Activated CD8-positive, alpha-beta T cell treated with anti-CD3 and anti-CD28 coated beads, Interleukin-2, amount 10 ng/mL, durations not matched to agents 7 days and 5 days (primary cell): ENCODE results near the gene SNTB2. TPM values are rescaled to one million over a fixed set of nuclear protein-coding genes. Genes with fewer than 3 reads are reported as not detected.

Experiments
- ATAC-seq: fragments of 150-1000 bp; cut with Tn5 transposase; one replicate; pipeline ENCODE4 v1.10.0; 2021; ENCODE audit warnings: moderate library complexity
- CTCF ChIA-PET: fragments of 350-600 bp; sonication (Branson Sonifier 250); formaldehyde crosslinking; loops from one replicate; lab custom pipeline; 2021; ENCODE audit warnings: antibody characterized with exemption; lab: Charles Lee
- POLR2A ChIA-PET: fragments of 350-600 bp; sonication (Branson Sonifier 250); formaldehyde crosslinking; loops from one replicate; lab custom pipeline; 2021; ENCODE audit warnings: antibody characterized with exemption; lab: Charles Lee
- DNase-seq: peaks from one replicate; pipeline ENCODE4 v3.0.0-alpha.2; 2020
- H3K27ac Mint-ChIP-seq: one replicate; pipeline ENCODE4 v1.8.0; 2021; ENCODE audit warnings: mild to moderate bottlenecking, mixed read lengths
- H3K27me3 Mint-ChIP-seq: one replicate; pipeline ENCODE4 v1.8.0; 2021; ENCODE audit warnings: low read depth, mixed read lengths
- H3K36me3 Mint-ChIP-seq: one replicate; pipeline ENCODE4 v1.8.0; 2021; ENCODE audit warnings: low read depth, mixed read lengths
- H3K4me1 Mint-ChIP-seq: one replicate; pipeline ENCODE4 v1.8.0; 2021; ENCODE audit warnings: low read depth, mixed read lengths
- H3K4me3 Mint-ChIP-seq: one replicate; pipeline ENCODE4 v1.8.0; 2021; ENCODE audit warnings: mild to moderate bottlenecking, mixed read lengths
- H3K9me3 Mint-ChIP-seq: one replicate; pipeline ENCODE4 v1.8.0; 2022; ENCODE audit warnings: mixed read lengths; ENCODE audit not compliant: insufficient read depth
- total RNA-seq, 2 experiments: library from RNA; stranded (reverse); gene quantifications; one replicate each; pipeline ENCODE4 v1.2.3, GENCODE V29; 2021

Gene SNTB2
- total RNA-seq, 2 experiments from 2014 or later: 24.3 to 25.5 TPM

DNA sequence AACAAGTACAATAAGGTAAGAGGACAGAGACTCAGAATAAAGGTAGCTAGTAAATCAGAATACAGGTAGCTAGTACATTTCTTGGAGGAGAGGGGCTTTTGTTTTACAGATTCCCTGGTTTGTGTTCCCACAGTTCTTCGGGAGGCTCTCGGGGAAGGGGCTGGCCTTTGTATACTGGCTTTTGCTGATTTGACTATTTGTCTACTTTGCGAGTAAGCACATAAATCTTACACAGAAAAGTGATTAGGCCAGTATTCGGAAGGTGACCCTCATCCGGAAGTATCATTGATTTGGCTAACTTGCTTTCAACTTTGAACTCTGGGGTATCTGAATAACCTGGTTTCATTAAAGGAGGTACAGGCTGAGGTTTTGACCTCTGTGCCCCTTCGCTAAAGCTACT lies 21.4 kb upstream of the SNTB2 start:
- CTCF ChIA-PET: interaction anchor here (0.8 to 5.8 kb wide), 9 partner anchors 8 to 123 kb away, joined by 3 to 39 read pairs (median 10); partner anchors contain the start of gene SNTB2
- POLR2A ChIA-PET: interaction anchor here (0.6 to 1.4 kb wide), 3 partner anchors 9 to 36 kb away, joined by 3 to 4 read pairs (median 3); partner anchors contain the start of genes CHTF8 and UTP4
- Mint-ChIP-seq H3K27me3 (no peaks in the 10 kb centered on the region), H3K4me3 (no peak overlapping the region), H3K27ac (no peak overlapping the region), H3K4me1 (peaks cover 27% of the 10 kb centered on the region), H3K9me3 (no peaks in the 10 kb centered on the region), H3K36me3 (peaks cover 54% of the 10 kb centered on the region)
- no peak for DNase-seq
- no peak for ATAC-seq

DNA sequence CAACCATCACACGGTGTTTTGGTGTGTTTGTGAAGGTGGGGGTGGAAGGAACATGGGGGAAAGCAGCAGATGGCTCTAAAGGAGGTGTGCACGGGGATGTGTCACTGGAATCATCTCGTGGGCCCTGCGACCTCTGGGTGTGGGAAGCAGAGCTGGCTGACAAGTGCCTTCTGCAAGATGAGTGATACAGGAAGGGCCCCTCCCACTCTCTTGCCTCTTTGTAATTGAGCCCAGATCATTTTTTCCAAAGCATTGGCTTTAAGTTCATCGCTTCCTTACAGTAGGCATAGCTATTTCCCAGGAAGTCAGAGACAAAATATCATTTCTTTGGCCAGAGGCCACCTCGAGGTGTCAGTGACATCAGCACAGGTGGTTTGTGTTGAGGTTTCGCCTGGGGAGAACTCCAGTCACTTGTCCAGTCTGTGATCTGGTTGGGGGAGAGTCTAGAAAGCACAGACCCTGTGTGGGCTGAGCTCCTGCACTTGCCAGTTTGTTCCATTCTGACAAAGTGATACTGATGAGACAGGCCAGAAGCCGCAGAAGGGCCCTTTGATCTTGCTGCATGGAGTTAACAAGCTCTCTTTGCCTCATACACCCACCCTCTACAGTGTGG lies 20.6 kb upstream of the SNTB2 start:
- Mint-ChIP-seq H3K4me3 (no peak overlapping the region), H3K36me3 (peaks cover 52% of the 10 kb centered on the region), H3K27me3 (no peaks in the 10 kb centered on the region), H3K9me3 (no peaks in the 10 kb centered on the region), H3K27ac (peak overlapping the region; percentile 78), H3K4me1 (peaks cover 27% of the 10 kb centered on the region)
- ChIA-PET CTCF (interaction anchor here (0.8 to 5.8 kb wide), 13 partner anchors 9 to 163 kb away, joined by 3 to 39 read pairs (median 4); partner anchors contain the start of genes PDF and SNTB2), POLR2A (interaction anchor here (0.6 to 1.4 kb wide), 4 partner anchors 9 to 37 kb away, joined by 3 to 6 read pairs (median 4); partner anchors contain the start of genes CHTF8, SNTB2 and UTP4)
- DNase-seq (peak; percentile 67), ATAC-seq (peak; percentile 96)

DNA sequence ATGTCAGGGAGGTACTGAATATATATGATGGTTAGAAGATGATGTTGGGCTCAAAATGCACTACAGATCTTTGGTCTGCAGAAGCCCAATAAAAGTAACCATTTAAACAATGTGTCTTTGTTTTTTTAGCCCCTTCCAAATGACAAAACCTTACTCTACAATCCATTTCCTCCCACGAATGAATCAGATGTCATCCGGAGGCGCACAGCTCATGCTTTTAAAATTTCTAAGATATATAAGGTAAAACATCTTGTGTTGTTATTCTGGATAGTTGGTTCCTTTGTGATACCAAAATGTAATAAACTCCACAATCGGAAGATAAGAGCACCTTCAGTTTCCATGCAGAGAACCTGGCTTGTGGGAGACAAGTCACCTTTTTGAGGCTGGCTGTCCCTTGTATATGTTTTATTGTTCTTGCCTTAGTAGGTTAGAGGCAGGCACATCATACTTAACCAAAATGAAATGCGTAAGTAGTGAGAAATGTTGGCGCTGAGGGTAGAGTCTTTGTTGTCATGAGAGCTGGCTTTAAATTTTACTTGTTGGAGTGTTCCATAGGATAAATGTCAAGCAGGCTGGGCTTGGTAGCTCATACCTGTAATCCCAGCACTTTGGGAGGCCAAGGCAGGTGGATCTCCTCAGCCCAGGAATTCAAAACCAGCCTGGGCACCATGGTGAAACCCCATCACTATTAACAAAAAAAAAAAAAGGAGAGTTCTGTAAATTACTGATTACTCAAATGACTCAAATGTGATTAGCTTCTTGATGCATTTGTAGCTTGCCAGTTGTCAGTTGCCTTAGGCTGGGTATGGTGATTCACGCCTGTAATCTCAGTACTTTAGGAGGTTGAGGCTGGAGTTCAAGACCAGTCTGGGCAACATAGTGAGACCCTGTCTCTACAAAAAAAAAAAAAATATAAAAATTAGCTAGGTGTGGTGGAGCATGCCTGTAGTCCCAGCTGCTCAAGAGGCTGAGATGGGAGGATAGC lies 19.7 kb upstream of the SNTB2 start:
- ChIA-PET POLR2A (interaction anchor here (0.6 to 1.3 kb wide), 2 partner anchors 10 to 19 kb away, joined by 3 to 6 read pairs; partner anchors contain the start of gene SNTB2), CTCF (interaction anchor here (0.8 to 5.8 kb wide), 13 partner anchors 10 to 162 kb away, joined by 3 to 39 read pairs (median 4); partner anchors contain the start of genes PDF and SNTB2)
- Mint-ChIP-seq H3K36me3 (peaks cover 51% of the 10 kb centered on the region), H3K4me3 (no peak overlapping the region), H3K9me3 (no peaks in the 10 kb centered on the region), H3K4me1 (peaks cover 27% of the 10 kb centered on the region), H3K27ac (peak overlapping the region; percentile 78), H3K27me3 (no peaks in the 10 kb centered on the region)
- ATAC-seq: no peak
- no peak for DNase-seq

DNA sequence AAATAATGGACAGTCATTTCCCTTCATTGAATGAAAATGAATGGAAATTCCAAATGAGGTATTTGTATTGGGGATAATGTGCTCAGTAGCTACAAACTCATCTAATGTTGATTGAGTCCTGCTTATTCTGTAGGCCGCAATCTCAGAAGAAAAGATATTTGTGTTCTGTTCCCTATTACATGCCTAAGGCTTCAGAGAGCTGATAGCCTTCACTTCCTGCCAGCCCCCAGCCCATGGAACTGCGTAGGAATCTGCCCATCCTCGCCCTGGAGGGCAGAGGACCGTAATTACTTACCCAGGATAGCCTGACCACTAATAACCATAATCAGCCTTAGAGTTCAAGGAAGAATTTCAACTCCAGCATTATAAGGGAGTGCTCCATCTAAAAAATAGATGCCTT lies 17.9 kb upstream of the SNTB2 start:
- no peak for ATAC-seq
- Mint-ChIP-seq H3K27ac (no peak overlapping the region), H3K27me3 (no peaks in the 10 kb centered on the region), H3K9me3 (no peaks in the 10 kb centered on the region), H3K4me1 (peaks cover 30% of the 10 kb centered on the region), H3K4me3 (no peak overlapping the region), H3K36me3 (peaks cover 41% of the 10 kb centered on the region)
- CTCF ChIA-PET: no interaction called here
- POLR2A ChIA-PET: interaction anchor here (0.5 kb wide), 1 partner anchor 159 kb away, joined by 3 read pairs; no protein-coding TSS in a partner anchor
- DNase-seq: no peak

DNA sequence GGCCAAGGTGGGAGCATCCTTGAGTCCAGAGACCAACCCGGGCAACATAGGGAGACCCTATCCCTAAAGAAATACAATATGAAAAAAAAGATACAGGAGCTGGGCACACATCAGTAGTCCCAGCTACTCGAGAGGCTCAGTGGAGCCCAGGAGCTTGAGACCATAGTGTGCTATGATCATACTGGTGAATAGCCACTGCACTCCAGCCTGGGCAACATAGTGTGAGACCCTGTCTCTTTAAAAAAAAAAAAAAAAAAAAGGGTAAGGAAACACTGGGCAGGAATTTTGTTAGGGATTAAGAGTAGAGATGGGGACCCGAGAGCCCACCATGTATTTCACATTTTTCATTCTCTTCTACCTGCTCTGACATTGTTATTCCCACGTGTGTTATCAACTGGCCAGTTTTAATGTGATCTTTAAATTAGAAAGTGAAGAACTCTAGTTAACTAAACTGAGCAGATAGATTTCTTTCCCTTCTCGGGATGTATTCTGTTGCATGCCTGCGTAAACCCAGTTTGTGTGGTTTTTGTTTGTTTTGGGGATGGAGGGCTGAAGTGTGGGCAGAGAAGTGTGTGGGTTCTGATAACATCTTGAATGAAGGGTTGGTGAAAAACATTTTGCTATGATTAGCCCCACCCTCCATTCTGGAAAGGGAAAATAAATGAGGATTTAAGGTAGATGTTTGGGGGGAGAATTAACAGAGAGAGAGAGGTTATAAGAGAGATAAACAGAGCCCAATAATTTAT lies 17.2 kb upstream of the SNTB2 start:
- Mint-ChIP-seq H3K9me3 (no peaks in the 10 kb centered on the region), H3K4me3 (no peak overlapping the region), H3K27me3 (no peaks in the 10 kb centered on the region), H3K4me1 (peaks cover 30% of the 10 kb centered on the region), H3K36me3 (peaks cover 39% of the 10 kb centered on the region), H3K27ac (peak overlapping the region; percentile 39)
- ATAC-seq (no peak), DNase-seq (no peak)
- ChIA-PET CTCF (no interaction called here), POLR2A (no interaction called here)

DNA sequence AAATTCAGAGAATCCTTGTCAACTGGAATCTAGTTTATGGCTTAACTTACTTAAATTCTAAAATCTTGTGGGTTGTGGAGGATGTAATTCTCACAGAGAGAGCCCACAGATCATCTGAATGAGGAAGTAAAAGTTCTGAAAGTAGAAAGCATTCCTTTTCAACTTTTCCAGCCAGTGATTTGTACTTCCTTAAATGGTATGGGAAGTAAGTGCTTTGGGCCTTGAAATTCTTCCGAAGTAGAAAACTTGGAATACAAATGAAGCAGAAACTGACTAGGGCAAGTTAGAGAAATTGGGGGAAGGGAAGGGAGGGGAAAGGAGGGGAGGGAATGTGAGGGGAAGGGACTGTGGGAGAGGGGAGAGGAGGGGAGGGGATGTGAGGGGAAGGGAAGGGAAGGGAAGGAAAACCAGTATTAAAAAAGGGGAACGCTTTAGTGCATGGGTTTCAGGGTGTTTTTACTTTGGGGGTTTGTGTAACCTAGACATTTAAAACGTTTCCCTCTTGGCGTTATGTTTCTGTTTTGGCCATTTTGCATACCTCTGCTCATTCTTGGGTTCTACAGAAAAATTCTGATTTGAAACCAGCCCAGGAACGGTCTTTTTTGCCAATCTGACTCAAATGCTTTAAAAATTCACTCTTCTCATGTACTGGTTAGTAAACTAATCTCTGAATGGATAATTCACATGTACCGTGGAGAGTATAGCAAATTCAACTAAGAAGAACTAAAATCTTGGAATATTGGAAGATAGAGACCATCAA lies 15.5 kb upstream of the SNTB2 start:
- Mint-ChIP-seq H3K9me3 (no peaks in the 10 kb centered on the region), H3K36me3 (peaks cover 30% of the 10 kb centered on the region), H3K4me3 (no peak overlapping the region), H3K4me1 (peaks cover 16% of the 10 kb centered on the region), H3K27me3 (no peaks in the 10 kb centered on the region), H3K27ac (no peak overlapping the region)
- CTCF ChIA-PET: no interaction called here
- DNase-seq (no peak), ATAC-seq (no peak)
- POLR2A ChIA-PET: no interaction called here

DNA sequence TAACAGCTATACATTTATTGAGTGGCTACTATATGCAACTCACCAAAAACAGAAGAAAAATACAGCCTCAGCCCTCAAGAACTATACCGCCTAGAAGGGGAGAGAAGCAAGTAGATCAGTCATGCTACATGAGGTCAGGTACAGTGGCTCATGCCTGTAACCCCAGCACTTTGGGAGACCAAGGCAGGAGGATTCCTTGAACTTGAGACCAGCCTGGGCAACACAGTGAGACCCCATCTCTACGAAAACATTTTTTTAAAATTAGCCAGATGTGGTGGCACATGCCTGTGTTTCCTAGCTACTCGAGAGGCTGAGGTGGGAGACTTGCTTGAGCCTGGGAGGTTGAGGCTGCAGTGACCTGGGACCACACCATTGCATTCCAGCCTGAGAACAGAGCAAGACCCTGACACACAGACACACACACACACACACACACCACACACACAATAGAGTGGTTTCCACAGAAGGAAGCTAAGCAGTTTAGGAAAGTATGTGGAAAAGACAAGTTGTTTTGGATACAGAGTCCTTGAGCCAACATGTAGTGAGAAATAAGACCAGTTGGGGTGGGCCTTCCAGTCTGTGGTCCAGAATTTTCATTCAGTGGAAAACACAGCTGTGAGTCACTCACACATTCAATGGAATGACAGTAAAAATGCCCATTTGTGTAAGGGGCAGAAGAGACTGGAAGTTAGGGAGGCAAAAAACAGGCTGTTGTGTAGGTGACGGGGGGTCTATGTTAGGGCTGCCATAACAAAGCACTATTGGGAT lies 10.7 kb upstream of the SNTB2 start:
- ATAC-seq: no peak
- no peak overlapping the region for H3K27ac Mint-ChIP-seq
- H3K4me1 Mint-ChIP-seq: peaks cover 6% of the 10 kb centered on the region
- no peak for DNase-seq
- H3K9me3 Mint-ChIP-seq: no peaks in the 10 kb centered on the region
- no peaks in the 10 kb centered on the region for H3K27me3 Mint-ChIP-seq
- no peak overlapping the region for H3K4me3 Mint-ChIP-seq
- ChIA-PET POLR2A (interaction anchor here (1.0 kb wide), 1 partner anchor 11 kb away, joined by 3 read pairs; the partner anchor contains the start of gene SNTB2), CTCF (interaction anchor here (1.5 to 1.6 kb wide), 2 partner anchors 10 to 12 kb away, joined by 3 to 4 read pairs; partner anchors contain the start of gene SNTB2)
- H3K36me3 Mint-ChIP-seq: peaks cover 7% of the 10 kb centered on the region

DNA sequence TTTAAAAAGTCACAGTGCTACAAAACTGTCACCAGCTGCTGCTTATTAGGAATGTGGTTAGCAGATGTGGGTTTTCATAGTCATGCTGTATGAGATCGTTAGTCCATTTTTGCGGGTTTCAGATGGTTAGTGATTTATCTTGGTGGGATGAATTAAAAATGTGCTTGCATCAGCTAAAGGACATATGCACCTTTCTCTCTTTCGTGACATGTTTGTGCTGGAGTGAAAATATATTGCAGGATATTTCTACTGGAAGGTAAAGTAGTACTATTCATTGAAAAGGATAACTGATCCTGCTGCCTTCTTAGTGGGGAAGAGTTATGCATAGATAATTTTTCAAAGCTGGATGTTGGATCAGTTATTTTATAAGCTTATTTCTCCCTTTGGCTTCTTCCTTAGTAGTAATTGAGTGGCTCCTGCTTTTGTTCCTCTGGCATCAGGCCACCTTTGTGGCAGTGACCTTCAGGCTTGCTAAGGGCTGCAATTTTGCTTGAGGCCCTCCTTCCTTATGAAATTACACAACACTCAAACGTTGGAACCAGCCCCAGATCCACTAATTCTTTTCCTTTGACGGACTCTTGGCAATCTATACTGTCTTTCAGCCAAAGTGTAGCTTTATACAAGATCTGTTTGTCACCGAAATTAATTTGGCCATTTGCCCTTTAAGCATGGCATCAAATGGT lies 7.5 kb upstream of the SNTB2 start:
- no peaks in the 10 kb centered on the region for H3K27me3 Mint-ChIP-seq
- no peak overlapping the region for H3K27ac Mint-ChIP-seq
- peaks cover 10% of the 10 kb centered on the region for H3K36me3 Mint-ChIP-seq
- no peaks in the 10 kb centered on the region for H3K9me3 Mint-ChIP-seq
- DNase-seq (no peak), ATAC-seq (no peak)
- POLR2A ChIA-PET: no interaction called here
- H3K4me1 Mint-ChIP-seq: peaks cover 8% of the 10 kb centered on the region
- CTCF ChIA-PET: interaction anchor here (1.2 kb wide), 1 partner anchor 29 kb away, joined by 3 read pairs; no protein-coding TSS in a partner anchor
- no peak overlapping the region for H3K4me3 Mint-ChIP-seq

DNA sequence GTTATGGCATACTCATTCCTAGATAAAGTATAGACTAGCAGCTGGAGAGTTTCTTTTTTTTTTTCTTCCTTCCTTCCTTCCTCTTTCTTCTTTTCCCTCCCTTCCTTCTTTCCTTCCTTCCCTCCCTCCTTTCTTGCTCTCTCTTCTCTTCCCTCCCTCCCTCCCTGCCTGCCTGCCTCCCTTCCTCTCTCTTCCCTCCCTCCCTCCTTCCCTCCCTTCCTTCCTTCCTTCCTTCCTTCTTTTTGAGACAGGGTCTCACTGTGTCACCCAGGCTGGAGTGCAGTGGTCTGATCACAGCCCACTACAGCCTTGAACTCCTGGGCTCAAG lies 7.0 kb upstream of the SNTB2 start:
- no peaks in the 10 kb centered on the region for H3K9me3 Mint-ChIP-seq
- DNase-seq (no peak), ATAC-seq (no peak)
- CTCF ChIA-PET: interaction anchor here (1.2 kb wide), 1 partner anchor 29 kb away, joined by 3 read pairs; no protein-coding TSS in a partner anchor
- no peak overlapping the region for H3K4me3 Mint-ChIP-seq
- peaks cover 11% of the 10 kb centered on the region for H3K4me1 Mint-ChIP-seq
- peaks cover 13% of the 10 kb centered on the region for H3K36me3 Mint-ChIP-seq
- H3K27me3 Mint-ChIP-seq: no peaks in the 10 kb centered on the region
- H3K27ac Mint-ChIP-seq: no peak overlapping the region
- POLR2A ChIA-PET: no interaction called here
